GM12864 (cell line): ENCODE data around the gene ST8SIA3.

ENCODE experiments used
- DNase-seq: peaks from one replicate; pipeline ENCODE4 v3.0.0-alpha.2; 2011; ENCODE audit warnings: low read depth
- H3K4me3 ChIP-seq: 2 replicates; pipeline ENCODE4 v1.5.1; 2011; ENCODE audit warnings: mild to moderate bottlenecking, low read depth, low read length, control low read depth
- CTCF ChIP-seq: IDR thresholded peaks from 2 replicates; pipeline ENCODE4 v1.5.1; 2011; ENCODE audit warnings: low read depth, mild to moderate bottlenecking, moderate library complexity, low read length, control low read depth, inconsistent platforms; ENCODE audit errors: missing control alignments

ST8SIA3 gene

GRCh38 chr18:57328665-57329064 is 23.7 kb upstream of the ST8SIA3 start:
- no peak for TF ChIP-seq CTCF
- H3K4me3 ChIP-seq, result no peak overlapping the region
- DNase-seq, result no peak

GRCh38 chr18:57329856-57330255 is 22.5 kb upstream of the ST8SIA3 start:
- H3K4me3 ChIP-seq, result no peak overlapping the region
- no peak for TF ChIP-seq CTCF
- DNase-seq, result no peak

GRCh38 chr18:57331718-57332117 is 20.6 kb upstream of the ST8SIA3 start:
- H3K4me3 ChIP-seq, result no peak overlapping the region
- TF ChIP-seq CTCF, result no peak
- DNase-seq, result no peak

- DNase-seq, result no peak
- no peak for TF ChIP-seq CTCF
- no peak overlapping the region for H3K4me3 ChIP-seq
Measured at GRCh38 chr18:57333940-57334339, 18.4 kb upstream of the ST8SIA3 start.

- no peak for DNase-seq
- H3K4me3 ChIP-seq, result no peak overlapping the region
- TF ChIP-seq CTCF, result no peak
Measured at GRCh38 chr18:57334383-57334782, 18.0 kb upstream of the ST8SIA3 start.

- no peak overlapping the region for H3K4me3 ChIP-seq
- no peak for TF ChIP-seq CTCF
- no peak for DNase-seq
Measured at GRCh38 chr18:57336343-57336742, 16.0 kb upstream of the ST8SIA3 start.

- no peak overlapping the region for H3K4me3 ChIP-seq
- TF ChIP-seq CTCF, result no peak
- no peak for DNase-seq
Measured at GRCh38 chr18:57337890-57338289, 14.5 kb upstream of the ST8SIA3 start.
